COR-L47 (cell line): ENCODE results near the gene CARHSP1.
A peak's percentile ranks its signal among the peaks of the same experiment; 100 is the strongest.
"Not testable (repeated sequence)": the region's sequence is repeated elsewhere in the genome, so short reads cannot be mapped to it uniquely, and the experiment has no call there.

Experiments used
- DNase-seq: peaks from one replicate; lab custom pipeline; 2025; lab: John Stamatoyannopoulos, UW

Gene CARHSP1

DNA sequence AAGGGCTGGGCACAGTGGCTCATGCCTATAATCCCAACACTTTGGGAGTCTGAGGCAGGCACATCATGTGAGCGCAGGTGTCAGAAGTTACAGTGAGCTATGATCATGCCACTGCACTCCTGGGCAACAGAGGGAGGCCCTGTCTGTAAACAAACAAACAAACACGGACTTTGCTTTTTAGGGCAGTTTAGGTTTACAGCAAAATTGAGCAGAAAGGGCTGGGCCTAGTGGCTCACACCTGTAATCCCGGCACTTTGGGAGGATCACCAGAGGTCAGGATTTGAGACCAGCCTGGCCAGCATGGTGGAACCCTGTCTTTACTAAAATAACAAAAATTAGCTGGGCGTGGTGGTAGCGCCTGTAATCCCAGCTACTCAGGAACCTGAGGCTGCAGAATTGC, 3.3 kb upstream of the CARHSP1 start:
- DNase-seq = no peak

DNA sequence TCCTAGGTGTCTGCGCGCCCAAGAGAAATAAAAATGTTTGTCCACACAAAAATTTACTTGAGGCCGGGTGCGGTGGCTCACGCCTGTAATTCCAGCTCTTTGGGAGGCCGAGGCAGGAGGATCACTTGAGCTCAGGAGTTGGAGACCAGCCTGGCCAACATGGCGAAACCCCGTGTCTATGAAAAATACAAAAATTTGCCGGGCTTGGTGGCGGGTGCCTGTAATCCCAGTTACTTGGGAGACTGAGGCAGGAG, 1.1 kb upstream of the CARHSP1 start:
- DNase-seq = not testable (repeated sequence)

DNA sequence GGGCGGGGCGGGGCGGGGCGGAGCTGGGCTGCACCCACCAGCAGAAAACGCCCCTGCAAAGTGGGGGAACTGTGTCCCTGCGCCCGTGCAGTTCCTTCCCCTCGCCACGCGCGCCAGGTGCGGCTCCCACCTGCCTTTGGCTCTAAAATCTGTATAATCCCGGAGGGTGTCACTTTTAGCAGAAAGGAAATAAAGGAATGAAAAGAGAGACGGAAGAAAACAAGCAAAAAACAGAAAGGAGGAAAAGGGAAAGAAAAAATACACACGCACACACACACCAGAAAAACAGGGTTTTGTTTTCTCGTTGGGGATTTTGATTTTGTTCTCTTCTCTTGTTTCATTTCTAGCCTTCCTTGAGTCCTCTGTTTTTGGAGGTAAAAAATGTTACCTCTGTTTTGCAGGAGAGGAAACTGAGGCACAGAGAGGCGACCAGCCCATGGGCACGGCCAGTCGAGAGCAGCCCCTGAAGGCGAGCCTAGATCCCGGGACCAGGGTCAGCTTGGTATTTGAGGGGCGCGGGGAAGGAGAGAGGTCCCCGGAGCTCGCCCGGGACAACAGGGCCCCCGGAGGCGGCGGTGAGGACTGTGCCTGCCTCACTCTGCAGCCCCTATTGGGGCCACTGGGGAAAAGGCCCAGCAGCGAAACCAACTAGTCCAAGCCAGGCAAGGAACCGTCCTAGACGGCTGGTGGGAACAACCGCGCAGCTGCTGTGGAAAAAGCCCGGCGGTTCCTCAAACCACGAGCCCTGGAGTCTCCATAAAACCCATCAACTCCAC, 594 bp upstream of the CARHSP1 start:
- no peak for DNase-seq

DNA sequence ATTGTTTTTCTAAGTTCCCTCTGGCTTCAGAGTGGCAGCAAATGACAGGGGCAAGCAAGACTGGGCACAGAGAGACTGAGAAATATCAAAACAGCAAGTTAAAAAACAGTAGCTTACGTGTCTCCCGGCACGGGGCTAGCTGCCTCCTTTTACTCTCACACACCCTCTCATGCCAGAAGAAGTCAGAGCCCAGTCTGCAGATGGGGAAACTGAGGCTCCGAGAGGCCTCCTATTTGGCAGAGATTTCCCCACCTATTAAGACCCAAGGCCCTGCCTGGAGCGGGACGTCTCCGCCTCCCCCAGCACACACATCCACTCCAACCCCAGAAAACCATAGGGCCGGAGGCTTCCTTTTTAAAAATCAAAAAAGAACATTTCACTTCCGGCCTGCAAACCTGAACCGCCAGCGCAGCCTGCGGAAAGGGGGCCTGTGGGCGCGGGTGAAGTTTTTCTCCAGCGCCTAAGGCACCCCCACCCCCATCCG, 832 bp downstream of the CARHSP1 start:
- DNase-seq = no peak

DNA sequence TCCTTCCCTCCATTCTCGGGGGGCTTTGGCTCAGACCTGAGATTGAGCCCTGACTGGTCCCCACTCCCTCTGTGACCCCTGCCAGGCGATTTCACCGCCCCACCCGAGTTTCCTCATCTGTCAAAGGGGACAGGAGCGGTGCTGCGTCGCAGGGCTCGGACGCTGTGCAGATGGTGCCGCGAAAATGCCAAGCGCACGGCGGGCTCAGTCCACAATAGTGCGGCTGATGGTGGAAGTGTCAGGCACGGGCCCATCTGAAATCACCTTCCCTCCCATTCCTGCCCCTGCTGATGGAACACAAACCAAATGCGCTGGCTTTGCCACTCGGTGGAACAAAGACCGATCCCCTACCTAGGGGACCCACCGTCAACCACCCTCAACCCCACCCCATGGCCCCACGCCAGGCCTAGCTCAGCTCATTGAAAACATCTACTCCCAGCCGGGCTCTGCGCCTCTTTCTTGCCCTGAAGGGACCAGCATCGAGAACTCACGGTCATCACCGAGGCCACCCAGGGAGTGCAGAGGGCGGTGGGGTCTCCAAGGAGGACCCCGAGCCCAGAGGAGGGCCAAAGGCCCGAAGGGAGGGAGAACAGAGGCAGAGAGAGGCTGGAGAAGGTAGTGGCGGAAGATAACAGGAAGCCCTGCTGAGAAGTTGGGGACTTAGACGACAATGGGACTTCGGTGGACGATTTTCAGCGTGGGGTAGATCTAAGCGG, 1.4 kb downstream of the CARHSP1 start:
- peak; percentile 30 for DNase-seq

DNA sequence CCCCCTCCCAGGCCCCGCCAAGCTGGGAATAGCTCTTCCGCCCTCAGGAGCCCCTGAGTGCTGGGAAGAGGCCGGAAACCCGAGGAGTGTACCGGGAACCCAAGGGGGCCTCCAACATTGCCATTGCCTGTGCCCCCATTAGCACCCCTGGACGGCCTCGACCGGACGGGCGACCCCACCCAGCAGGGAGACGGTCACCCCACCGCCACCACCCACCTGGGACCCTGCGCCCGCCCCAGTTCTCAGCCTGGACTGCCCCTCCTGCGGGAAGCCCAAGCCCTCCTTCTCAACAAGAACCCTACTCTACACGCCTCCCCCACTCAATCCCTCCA, 2.0 kb downstream of the CARHSP1 start:
- no peak for DNase-seq

DNA sequence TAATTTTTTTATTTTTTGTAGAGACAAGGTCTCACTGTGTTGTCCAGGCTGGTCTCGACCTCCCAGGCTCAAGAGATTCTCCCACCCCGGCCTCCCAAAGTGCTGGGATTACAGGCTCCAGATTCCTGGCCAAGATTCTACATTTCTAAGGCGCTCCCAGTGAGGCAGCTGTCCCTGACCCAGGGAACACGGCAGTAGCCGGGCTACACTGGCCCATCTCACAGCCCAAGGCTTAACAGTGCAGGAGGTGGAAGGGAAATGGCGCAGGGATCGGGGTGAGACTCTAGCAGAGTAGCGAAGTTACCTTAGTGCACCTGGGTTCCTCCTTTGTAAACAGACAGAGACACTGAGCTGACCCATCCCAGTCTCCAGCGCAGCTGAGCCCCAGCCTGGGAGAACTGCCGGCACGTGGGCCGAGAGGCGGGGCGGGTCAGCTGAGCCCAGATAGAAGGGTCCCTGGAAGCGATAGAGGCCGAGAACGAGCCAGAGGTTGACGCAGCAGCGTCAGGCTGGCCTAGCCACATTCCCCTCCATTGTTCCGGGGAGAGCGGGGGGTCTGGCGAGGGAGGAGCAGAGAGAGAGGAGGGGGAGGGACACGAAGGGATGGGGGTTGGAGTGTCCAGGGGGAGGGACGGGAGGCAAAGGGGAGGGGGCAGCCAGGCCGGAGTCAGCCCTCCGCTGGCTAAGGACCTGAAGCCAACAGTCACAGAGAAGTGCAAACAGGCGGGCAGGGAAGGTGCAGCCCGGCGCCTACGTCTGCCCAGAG, 2.5 kb downstream of the CARHSP1 start:
- DNase-seq = peak; percentile 46

DNA sequence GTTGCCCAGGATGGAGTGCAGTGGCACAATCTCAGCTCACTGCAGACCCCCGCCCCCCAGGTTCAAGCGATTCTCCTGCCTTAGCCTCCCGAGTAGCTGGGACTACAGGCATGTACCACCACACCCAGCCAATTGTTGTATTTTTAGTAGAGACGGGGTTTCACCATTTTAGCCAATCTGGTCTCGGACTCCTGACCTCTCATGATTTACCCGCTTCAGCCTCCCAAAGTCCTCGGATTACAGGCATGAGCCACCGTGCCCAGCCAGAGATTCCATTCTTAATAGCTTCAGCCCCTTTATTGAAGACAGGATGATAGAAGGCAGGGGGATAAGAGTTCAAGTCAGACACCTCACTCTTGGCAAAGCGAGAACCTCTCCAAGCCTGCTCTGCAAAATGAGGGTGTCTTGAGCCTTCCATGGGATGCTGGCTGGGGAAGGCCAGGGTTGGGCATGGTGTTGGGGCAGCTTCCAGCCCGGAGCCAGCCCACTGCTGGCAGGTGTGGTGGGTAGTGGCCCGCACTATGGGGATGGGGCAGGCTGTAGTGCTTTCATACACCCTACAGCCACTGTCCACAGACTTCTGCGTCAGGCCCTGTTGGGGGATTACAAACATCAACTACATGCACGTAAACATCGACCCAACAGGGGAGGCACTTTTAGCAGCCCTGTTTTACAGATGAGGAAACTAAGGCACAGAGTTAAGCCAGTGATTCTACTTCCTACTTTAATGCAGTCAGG, 3.5 kb downstream of the CARHSP1 start:
- DNase-seq = no peak

DNA sequence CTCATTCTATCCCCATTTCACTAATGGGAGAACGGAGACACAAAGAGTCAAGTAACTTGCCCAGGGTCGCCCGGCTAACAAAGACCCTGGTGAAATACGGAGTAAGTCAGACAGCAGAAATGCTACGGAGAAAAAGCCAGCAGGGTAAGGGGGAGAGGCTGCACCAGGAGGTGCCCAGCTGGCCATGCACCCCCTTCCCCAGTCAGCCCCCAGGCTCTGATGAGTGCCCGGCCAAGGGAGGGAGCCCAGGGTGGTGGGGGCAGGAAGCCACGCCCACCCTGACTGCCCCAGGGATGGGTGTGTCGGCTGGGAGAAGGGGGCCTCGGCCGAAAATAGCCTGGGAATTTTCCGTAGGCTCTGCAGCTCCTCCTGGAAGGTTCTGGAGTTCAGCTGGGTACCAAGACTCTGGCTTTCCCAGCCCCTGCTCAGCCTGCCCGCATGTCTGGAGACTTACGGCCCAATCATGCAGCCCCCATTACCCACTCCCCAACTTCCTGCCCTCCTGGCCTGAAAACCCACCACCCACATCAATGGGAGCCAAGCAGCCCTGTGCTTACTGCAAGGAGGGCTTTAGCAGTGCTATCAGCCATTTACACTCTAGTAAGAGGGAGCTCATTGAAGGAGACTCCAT, 4.2 kb downstream of the CARHSP1 start:
- DNase-seq = no peak

DNA sequence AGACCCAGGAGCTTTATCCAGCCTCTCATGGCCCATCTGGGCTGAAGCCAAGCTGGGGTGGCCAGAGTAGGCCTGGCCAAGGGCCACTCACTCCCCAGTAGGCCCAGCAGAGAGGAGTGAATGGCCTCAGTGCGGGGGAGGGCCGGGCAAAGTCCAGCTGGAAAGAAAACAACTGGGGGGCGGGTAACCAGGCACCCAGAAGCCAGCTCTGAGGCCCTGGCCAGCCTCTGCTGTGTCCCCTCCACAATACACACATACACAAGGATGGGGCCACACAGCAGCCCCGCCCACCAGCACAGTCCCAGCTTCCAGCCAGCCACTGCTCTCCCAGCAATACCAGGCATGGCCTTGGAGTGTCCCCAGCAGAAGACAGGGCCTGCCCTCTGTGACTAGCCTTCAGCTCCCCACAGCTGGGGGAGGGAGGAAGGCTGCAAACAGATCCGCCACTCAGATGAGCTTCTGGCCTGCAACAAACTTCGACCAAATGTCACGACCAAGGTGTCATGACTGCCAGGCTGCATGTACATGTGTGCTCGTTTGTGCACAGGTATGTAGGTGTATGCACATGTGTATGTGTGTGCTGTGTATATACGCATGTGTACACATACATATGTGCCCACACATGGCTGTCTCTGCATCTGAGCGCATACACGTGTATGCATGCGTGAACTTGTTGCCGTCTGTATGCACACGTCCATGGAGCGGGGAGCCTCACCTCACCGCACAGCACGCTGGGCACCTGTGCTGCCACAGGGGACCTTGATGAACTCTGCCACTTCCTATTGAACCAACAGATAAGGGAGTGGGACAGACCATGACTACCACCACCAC, 5.0 kb downstream of the CARHSP1 start:
- no peak for DNase-seq

DNA sequence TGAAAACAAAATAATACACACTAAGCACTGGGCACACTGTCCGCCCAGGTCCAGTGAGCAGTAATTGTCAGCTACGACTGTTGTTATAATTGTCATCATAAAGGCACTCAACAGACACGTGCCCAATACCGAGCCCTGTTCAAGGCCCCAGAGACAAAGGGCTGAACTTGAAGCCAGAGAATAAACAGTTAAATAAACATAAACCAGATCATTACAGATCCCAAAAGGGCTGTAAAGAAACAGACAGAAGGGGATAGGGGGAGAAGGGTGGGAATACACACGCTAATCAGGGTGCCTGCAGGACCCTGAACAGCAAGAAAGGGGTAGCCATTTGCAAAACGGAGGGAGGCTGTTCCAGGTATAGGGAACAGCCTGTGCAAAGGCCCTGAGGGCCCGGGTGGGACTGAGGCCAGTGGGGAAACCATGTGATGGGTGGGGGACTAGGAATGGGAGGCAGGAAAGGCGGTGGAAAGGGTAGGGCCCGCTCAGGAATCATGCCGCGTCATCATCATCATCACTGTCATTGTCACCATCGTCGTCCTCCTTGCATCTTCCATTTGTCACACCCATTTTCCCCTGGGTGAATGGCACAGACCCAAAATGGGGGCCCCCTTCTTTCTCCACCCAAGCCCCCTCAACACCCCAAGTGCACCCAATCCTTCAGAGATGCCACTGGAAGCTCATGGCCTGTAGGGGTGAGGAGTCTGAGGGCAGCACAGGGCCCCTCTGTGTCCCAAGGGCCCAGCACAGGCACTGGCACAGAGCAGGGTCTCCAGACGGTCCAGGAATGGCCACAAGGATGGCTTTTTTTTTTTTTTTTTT, 6.3 kb downstream of the CARHSP1 start:
- no peak for DNase-seq

DNA sequence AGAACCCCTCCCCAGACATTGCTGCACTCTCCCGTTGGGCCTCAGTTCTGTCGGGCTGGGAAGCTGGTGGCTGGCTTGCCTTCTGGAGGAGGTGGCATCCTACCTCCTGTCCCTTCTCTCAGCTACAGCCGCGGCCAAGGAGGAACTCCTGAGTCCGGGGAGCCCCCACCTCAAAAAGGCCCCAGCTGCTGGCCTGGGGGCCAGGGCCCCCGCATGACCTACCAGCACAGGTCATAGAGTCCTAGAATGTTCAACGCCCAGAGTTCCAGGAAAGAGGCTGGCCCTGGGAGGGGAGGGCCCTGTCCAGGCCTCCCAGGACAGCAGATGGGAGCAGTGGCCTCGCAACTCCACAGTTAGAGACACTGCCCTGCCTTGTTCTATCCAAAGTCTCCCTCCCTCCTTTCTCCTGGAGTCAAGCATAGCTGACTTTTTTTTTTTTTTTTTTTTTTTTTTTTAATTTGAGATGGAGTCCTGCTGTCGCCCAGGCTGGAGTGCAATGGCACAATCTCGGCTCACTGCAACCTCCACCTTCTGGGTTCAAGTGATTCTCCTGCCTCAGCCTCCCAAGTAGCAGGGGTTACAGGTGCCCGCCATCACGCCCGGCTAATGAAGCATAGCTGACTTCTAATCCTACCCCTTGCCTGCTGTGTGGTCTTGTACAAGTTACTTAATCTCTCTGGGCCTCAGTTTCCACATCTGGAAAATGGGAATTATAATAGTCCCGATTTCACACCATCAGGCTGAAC, 7.1 kb downstream of the CARHSP1 start:
- DNase-seq = no peak

DNA sequence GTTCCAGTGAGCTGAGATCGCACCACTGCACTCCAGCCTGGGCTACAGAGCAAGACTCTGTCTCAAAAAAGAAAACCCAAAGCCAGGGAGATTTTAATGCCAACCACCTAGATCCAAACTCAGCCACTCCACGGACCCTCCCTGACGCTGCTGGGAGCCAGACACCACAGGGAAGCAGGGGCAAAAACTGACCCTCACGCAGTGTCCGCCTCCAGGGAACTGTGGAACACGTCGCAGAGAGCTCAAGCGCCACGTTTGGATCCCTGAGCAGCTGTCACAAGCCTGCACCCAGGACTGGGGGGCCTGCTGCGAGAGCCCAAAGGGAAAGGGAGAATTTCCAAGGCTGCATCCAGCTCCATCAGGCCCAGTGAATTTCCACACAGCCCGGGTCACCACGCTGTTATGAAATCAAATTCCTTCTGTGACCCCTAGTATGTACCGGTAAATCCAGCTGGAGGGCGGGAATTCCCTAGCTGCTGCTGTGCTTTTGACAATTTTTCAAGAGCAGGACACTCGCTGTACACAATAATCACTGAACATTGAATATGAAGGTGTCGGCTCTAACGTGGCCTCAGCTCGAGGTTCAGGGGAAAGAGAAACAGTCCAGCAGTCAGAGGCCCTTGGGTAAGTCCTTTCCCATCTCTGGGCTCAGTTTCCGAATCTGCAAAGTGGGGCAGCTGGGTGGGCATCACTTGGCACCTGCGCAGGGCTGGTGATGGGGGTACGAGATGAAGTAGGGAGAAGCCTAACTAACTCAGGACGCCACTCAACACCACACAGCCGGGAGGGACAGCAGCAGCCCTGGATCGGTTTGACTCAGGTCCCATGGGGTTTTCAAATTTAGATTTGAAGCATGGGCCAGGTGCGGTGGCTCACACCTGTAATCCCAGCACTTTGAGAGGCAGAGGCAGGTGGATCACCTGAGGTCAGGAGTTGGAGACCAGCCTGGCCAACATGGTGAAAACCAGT, 8.6 kb downstream of the CARHSP1 start:
- DNase-seq = no peak

DNA sequence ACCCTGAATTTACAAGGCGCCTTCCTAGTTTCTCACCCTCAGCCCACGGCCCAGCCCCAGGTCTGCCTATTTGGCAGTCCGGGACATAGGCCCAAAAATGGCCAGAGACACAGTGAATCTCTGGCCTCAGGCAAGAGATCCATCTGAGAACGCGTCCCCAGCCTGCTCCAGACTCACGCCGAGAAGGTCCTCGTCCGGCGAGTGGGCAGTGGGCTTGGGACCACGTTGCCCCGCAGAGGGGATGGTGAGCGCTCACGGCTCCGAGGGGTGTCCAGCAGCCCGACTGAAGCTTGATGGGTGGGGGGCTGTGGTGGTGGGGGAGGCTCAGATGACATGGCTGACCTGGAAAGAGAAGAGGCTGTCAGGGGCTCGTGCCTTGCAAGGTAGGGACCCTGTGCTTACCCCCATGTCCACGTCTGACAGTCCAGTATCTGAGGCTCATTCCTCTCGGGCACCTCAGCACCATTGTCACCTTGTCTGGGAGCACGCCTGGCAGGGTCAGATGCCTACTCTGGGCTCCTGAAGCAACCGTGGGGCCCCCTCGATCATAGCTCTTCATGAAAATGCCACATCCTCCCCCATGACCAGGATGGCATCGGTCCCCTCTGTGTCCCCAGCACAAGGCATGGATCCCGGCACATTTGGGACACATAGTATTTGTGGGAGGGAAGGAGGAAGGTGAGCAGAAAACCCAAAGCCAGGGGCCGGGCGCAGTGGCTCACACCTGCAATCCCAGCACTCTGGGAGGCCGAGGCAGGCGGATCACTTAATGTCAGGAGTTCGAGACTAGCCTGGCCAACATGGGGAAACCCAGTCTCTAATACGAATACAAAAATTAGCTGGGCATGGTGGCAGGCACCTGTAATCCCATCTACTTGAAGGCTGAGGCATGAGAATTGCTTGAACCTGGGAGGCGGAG, 9.6 kb downstream of the CARHSP1 start:
- DNase-seq = no peak

DNA sequence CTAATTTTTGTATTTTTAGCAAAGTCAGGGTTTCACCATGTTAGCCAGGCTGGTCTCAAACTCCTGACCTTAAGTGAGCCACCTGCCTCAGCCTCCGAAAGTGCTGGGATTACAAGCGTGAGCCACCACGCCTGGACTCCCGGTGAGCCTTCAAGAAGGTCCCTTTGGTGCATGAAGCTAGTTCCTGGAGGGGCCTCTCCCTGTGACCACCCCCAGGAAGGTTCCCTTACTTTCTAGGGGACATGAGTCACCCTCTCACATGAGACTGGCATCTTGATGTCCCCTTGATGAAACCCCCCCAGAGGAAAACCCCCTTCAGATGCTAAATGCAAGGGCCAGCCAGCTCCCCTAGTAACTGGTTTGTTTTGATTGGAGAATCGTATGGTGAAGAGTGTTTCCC, 12.8 kb downstream of the CARHSP1 start:
- DNase-seq = no peak

DNA sequence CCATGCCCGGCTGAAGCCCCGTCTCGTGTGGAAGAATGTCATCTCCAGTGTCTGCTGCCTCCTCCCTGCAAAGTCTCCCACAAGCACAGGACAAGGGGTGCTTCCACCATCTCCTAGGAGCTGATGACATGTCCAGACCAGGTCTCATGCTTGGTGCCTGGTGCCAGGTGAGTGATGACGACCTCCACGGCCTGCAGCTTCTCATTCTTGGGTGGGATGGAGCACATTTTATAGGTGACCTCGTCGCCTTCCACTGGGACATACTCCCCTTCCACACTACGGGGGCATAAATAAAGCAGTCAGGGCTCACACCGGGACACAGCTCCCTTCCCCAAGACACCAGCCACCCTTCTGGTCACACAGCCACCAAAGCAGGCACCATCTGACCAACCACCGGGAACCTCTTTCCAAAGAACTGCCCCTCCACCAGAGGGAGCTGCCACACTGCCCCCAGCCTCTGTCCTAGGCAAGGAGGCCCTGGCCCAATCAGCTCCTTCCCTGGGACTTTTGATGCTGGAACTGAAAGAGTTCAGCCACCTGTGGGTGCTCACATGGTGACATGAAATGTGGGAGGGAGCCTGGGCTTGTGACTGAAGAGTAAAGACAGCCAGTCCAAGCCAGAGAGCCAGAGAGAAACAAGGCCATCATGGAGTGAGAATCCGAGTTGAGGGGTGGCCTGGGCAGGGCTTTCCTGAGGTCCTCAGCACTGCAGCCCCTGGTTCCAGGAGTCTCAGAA, 13.6 kb downstream of the CARHSP1 start:
- no peak for DNase-seq
